ENCODE data around the gene RGS10.

The RGS10 gene

DNA sequence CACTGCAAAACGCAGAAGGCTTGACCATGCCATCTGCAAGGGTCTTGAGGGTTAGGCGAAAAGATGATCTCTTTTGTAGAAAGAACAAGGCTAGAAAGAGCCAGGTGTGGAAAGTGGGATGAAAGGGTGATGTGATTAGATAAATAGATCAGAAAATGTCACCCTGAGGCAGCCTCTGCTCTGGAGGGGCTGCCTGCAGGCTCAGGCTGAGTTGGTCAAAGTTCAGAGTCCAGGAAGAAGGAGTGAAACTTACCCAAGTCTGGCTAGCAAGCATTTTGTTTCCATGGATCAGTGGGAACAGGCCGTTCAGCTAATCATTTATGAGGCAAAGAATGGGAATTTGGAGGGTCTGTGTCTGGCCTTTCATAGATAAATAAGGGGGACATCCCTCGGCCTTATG lies 79.7 kb downstream of the RGS10 start:
- no peak for DNase-seq (ENCODE audit: low read depth, low spot score)
- H3K4me3 ChIP-seq (ENCODE audit: low read depth, low read length): no peak overlapping the region
- TF ChIP-seq, protein P1, sequence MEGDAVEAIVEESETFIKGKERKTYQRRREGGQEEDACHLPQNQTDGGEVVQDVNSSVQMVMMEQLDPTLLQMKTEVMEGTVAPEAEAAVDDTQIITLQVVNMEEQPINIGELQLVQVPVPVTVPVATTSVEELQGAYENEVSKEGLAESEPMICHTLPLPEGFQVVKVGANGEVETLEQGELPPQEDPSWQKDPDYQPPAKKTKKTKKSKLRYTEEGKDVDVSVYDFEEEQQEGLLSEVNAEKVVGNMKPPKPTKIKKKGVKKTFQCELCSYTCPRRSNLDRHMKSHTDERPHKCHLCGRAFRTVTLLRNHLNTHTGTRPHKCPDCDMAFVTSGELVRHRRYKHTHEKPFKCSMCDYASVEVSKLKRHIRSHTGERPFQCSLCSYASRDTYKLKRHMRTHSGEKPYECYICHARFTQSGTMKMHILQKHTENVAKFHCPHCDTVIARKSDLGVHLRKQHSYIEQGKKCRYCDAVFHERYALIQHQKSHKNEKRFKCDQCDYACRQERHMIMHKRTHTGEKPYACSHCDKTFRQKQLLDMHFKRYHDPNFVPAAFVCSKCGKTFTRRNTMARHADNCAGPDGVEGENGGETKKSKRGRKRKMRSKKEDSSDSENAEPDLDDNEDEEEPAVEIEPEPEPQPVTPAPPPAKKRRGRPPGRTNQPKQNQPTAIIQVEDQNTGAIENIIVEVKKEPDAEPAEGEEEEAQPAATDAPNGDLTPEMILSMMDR (IDR thresholded peaks at IDR 0.05; ENCODE audit: insufficient read depth, low read length, missing control alignments): no peak
- POLR2A ChIA-PET: interaction anchor here (0.6 kb wide), 1 partner anchor 23 kb away, joined by 3 read pairs; no protein-coding TSS in a partner anchor
- CTCF ChIA-PET: no interaction called here

DNA sequence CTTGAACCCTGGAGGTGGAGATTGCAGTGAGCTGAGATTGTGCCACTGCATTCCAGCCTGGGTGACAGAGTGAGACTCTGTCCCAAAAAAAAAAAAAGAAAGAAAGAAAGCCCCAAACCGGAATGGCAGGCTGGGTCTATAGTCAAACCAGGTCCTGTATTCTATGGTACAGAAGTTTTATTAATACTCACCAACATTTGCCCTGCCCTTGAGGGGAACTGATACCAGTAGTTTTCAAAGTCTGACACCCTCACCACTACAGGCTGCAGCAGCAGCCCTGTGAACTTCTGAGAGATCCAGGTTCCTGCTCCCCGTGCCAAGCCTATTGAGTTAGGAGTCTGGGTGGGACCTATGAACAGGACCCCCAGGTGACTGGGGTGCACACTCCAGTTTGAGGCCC lies 80.6 kb downstream of the RGS10 start:
- TF ChIP-seq, protein P1 (IDR thresholded peaks at IDR 0.05; ENCODE audit: insufficient read depth, low read length, missing control alignments): no peak
- CTCF ChIA-PET: interaction anchor here (1.3 kb wide), 1 partner anchor 16 kb away, joined by 5 read pairs; no protein-coding TSS in a partner anchor
- no peak for DNase-seq (ENCODE audit: low read depth, low spot score)
- no peak overlapping the region for H3K4me3 ChIP-seq (ENCODE audit: low read depth, low read length)
- POLR2A ChIA-PET: no interaction called here

DNA sequence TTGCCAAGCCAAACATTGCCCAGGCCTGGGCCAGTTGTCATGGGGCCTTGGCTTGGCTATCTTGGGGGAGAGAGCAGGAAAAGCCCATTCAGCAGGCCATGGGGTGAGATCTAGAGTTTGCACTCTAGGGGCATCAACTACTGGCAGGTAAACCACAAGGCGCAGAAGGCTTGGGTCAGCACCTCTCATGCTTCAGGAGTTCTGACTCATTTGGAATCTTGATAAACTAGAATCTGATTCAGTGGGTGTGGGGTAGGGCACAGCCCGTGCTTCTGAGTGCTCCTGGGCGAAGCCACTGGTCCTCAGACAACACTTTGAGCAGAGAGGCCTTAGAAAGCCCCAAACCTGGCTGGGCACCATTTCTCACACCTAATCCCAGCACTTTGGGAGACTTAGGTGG lies 81.1 kb downstream of the RGS10 start:
- DNase-seq (ENCODE audit: low read depth, low spot score): no peak
- ChIA-PET POLR2A (no interaction called here), CTCF (interaction anchor here (1.3 kb wide), 1 partner anchor 16 kb away, joined by 5 read pairs; no protein-coding TSS in a partner anchor)
- H3K4me3 ChIP-seq (ENCODE audit: low read depth, low read length): no peak overlapping the region
- TF ChIP-seq, protein P1 (IDR thresholded peaks at IDR 0.05; ENCODE audit: insufficient read depth, low read length, missing control alignments): no peak

DNA sequence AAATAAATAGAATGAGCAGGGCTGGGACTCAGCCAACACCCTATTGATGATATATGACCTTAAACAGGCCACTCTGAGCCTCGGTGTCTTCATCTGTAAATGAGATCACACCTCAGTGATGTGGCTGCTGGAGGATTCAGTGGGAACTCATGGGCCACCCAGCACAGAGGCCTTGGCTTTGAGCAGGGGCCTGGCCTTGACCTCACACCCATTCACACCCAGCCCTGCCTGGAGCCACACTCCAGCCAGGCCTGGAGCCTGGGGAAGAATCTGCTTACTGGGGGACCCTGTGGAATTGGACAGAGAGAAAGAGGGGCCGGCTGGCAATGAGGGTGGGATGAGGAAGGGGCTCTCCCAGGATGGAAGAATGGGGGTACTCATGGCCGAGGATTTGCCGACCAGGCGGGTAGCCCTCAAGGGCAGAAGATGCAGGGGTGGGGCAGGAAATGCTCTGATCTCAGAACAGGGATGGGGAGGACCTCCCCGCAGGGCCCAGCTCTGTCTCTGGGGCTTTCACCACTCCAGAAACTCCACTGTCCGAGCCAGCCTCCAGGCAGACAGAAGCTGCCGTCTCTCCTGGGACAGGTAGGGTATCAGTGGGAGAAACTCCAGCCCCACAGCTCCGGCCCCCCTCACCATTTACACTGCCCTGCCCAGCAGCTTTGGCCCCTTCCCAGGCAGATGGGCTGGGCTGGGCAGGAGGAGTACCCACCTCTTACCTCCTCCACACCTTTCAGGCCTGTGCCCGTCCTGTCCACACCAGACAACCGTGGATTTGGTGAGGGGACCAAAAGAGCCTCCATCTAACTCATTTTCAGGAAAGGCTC lies 81.9 kb downstream of the RGS10 start:
- DNase-seq (ENCODE audit: low read depth, low spot score): no peak
- TF ChIP-seq, protein P1 (IDR thresholded peaks at IDR 0.05; ENCODE audit: insufficient read depth, low read length, missing control alignments): no peak
- ChIA-PET CTCF (interaction anchor here (1.3 to 4.7 kb wide), 5 partner anchors 15 to 261 kb away, joined by 4 to 35 read pairs (median 6); no protein-coding TSS in a partner anchor), POLR2A (no interaction called here)
- H3K4me3 ChIP-seq (ENCODE audit: low read depth, low read length): no peak overlapping the region

DNA sequence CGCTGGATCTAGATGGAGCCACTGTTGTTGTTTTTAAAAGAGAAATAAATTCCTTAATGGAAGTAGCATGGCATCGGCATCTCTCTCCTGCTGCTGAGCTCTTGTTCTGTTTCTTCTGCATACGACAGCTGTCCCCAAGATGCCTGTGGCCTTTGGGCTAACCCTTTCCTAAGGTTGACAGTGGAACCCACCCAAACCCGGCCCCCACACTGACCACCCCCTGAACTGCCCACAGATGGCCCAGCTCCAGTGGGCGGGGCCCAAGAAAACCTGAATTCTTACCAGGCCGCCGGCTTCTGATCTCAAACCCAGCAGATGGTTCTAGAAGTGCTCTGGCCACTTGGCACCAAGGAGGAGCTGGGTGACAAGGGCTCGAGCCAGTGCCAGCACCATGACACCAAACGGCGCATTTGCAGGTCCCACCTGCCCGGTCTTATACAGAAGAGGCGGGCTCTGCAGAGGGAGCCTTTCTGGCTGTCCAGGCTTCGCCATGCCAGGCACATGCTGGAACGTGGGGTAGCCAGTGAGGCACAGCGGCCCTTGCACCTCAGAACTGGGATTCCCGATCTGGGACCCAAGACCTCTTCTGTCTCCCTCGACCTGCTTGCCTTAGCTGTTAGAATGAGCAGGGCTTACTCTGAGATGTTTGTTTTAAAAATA lies 82.7 kb downstream of the RGS10 start:
- DNase-seq (ENCODE audit: low read depth, low spot score): no peak
- TF ChIP-seq, protein P1 (IDR thresholded peaks at IDR 0.05; ENCODE audit: insufficient read depth, low read length, missing control alignments): no peak
- ChIA-PET POLR2A (no interaction called here), CTCF (interaction anchor here (1.3 to 4.7 kb wide), 5 partner anchors 11 to 260 kb away, joined by 4 to 35 read pairs (median 6); no protein-coding TSS in a partner anchor)
- H3K4me3 ChIP-seq (ENCODE audit: low read depth, low read length): no peak overlapping the region
